Fibroblast of lung (primary cell): ENCODE results near the gene IL3RA.

Experiments used
- EZH2 ChIP-seq: IDR thresholded peaks from 2 replicates; pipeline ENCODE4 v1.5.1; 2012; ENCODE audit warnings: low read length, control low read depth, mild to moderate bottlenecking; ENCODE audit errors: missing control alignments
- TF ChIP-seq, protein P1 (sequence below), 2 donors: IDR thresholded peaks in 1 of 2; conservative IDR thresholded peaks in 1 of 2; 1 replicate in 1 of 2; 2 replicates in 1 of 2; pipeline ENCODE4 v1.5.1; 2011 to 2012; ENCODE audit warnings: low read length in 2 of 2, control low read depth in 1 of 2, inconsistent platforms in 1 of 2, low read depth in 1 of 2, mild to moderate bottlenecking in 1 of 2

DNA sequence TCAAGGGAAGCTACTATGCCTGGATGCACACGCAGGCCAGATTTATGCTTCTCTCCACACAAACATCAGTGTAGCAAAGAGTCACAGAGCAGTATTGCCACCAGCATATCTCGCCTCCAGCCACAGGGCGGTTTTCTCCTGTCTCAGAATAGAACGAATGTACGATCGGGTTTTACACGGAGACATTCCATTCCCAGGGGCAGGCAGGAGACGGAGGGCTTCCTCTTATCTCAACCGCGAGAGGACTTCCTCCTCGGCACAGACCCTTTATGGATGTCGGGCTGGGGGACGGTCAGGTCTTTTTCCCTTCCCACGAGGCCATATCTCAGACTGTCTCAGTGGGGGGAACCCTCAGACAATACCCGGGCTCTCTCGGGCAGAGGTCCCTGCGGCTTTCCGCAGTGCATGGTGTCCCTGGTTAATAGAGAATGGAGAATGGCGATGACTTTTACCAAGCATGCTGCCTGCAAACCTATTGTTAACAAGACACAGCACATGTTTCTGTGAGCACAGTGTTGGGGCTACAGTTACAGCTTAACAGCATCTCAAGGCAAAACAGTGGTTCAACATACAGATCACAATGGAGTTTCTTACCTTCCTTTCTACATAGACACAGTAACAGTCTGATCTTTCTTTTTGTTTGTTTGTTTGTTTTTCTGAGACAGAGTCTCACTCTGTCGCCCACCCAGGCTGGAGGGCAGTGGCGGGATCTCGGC, 43.9 kb upstream of the IL3RA start:
- TF ChIP-seq, protein P1, sequence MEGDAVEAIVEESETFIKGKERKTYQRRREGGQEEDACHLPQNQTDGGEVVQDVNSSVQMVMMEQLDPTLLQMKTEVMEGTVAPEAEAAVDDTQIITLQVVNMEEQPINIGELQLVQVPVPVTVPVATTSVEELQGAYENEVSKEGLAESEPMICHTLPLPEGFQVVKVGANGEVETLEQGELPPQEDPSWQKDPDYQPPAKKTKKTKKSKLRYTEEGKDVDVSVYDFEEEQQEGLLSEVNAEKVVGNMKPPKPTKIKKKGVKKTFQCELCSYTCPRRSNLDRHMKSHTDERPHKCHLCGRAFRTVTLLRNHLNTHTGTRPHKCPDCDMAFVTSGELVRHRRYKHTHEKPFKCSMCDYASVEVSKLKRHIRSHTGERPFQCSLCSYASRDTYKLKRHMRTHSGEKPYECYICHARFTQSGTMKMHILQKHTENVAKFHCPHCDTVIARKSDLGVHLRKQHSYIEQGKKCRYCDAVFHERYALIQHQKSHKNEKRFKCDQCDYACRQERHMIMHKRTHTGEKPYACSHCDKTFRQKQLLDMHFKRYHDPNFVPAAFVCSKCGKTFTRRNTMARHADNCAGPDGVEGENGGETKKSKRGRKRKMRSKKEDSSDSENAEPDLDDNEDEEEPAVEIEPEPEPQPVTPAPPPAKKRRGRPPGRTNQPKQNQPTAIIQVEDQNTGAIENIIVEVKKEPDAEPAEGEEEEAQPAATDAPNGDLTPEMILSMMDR (conservative IDR thresholded peaks at IDR 0.05 in 1 of 2, IDR thresholded peaks at IDR 0.05 in 1 of 2; ENCODE audit: low read depth in 1 of 2, low read length in 2 of 2): no peak
- TF ChIP-seq EZH2: no peak
